HG03432 (cell line): Measurements from ENCODE around the gene DNAJC15.
"Not testable (repeated sequence)": the region's sequence is repeated elsewhere in the genome, so short reads cannot be mapped to it uniquely, and the experiment has no call there.

ENCODE experiments used
- ATAC-seq: cut with Tn5 transposase; IDR thresholded peaks from one replicate; pipeline ENCODE4 v1.9.1; 2021; ENCODE audit warnings: mild to moderate bottlenecking, moderate library complexity; ENCODE audit not compliant: unreplicated experiment

DNAJC15 gene

GRCh38 chr13:43042410-43042921 is 19.1 kb downstream of the DNAJC15 start:
- ATAC-seq = no peak

- no peak for ATAC-seq
Measured at GRCh38 chr13:43044720-43045301, 21.4 kb downstream of the DNAJC15 start.

GRCh38 chr13:43045302-43045773 is 22.0 kb downstream of the DNAJC15 start:
- ATAC-seq = not testable (repeated sequence)

- no peak for ATAC-seq
Measured at GRCh38 chr13:43046259-43046658, 22.9 kb downstream of the DNAJC15 start.

GRCh38 chr13:43054803-43055802 is 31.7 kb downstream of the DNAJC15 start:
- ATAC-seq = no peak

GRCh38 chr13:43057653-43058317 is 34.4 kb downstream of the DNAJC15 start:
- peak; percentile 56 for ATAC-seq

GRCh38 chr13:43058318-43058674 is 34.9 kb downstream of the DNAJC15 start:
- peak; percentile 53 for ATAC-seq

GRCh38 chr13:43058831-43059230 is 35.4 kb downstream of the DNAJC15 start:
- no peak for ATAC-seq

GRCh38 chr13:43059779-43060178 is 36.4 kb downstream of the DNAJC15 start:
- ATAC-seq = not testable (repeated sequence)

- not testable (repeated sequence) for ATAC-seq
Measured at GRCh38 chr13:43060806-43061205, 37.4 kb downstream of the DNAJC15 start.

- no peak for ATAC-seq
Measured at GRCh38 chr13:43061496-43062280, 38.3 kb downstream of the DNAJC15 start.

- ATAC-seq = no peak
Measured at GRCh38 chr13:43071824-43072223, 48.4 kb downstream of the DNAJC15 start.

GRCh38 chr13:43072394-43072793 is 49.0 kb downstream of the DNAJC15 start:
- ATAC-seq = no peak

GRCh38 chr13:43074824-43075510 is 51.6 kb downstream of the DNAJC15 start:
- ATAC-seq = peak; percentile 84

GRCh38 chr13:43075511-43075902 is 52.1 kb downstream of the DNAJC15 start:
- not testable (repeated sequence) for ATAC-seq

- ATAC-seq = no peak
Measured at GRCh38 chr13:43077046-43077445, 53.7 kb downstream of the DNAJC15 start.

- ATAC-seq = no peak
Measured at GRCh38 chr13:43077461-43077860, 54.1 kb downstream of the DNAJC15 start.

GRCh38 chr13:43077906-43078305 is 54.5 kb downstream of the DNAJC15 start:
- no peak for ATAC-seq

GRCh38 chr13:43078399-43078798 is 55.0 kb downstream of the DNAJC15 start:
- ATAC-seq = no peak

- no peak for ATAC-seq
Measured at GRCh38 chr13:43079392-43079931, 56.1 kb downstream of the DNAJC15 start.
